ENCODE data around the gene KCNMA1.

The KCNMA1 gene

DNA sequence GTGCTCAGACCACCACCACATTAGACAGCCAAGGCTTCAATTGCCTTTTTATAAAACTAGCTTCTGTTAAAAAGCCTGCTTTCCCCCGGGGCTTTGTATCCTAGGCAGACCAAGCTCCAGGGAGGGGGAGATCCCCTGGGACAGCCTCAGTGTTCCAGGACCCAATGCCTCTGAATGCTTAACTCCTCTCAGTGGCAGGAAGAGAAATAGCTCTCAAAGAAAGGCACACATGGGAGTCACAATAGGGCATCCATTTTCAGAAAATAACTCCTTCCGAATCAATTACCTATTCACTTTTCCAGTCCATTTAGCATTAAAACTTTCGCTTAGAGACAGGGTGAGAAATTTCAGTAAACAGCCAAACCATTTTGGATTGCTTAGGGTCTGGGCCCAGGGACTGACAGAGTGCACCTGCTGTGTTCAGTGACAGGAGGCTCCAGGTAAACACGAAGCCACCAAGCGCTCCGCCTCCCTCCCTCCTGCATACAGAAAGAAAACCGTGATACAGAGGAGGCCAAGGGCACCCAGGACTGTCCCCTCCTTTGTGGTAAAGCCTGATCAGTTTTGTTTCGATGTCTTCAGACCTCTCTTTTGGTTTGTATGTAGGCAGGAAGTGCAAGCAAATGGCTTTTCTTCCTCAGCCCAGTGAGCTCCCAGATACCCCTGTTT lies 599.7 kb downstream of the KCNMA1 start:
- H3K4me3 ChIP-seq (ENCODE audit: low read length): no peak overlapping the region
- no peak for TF ChIP-seq ZNF274 (IDR thresholded peaks at IDR 0.05; ENCODE audit: low read depth, low read length)

DNA sequence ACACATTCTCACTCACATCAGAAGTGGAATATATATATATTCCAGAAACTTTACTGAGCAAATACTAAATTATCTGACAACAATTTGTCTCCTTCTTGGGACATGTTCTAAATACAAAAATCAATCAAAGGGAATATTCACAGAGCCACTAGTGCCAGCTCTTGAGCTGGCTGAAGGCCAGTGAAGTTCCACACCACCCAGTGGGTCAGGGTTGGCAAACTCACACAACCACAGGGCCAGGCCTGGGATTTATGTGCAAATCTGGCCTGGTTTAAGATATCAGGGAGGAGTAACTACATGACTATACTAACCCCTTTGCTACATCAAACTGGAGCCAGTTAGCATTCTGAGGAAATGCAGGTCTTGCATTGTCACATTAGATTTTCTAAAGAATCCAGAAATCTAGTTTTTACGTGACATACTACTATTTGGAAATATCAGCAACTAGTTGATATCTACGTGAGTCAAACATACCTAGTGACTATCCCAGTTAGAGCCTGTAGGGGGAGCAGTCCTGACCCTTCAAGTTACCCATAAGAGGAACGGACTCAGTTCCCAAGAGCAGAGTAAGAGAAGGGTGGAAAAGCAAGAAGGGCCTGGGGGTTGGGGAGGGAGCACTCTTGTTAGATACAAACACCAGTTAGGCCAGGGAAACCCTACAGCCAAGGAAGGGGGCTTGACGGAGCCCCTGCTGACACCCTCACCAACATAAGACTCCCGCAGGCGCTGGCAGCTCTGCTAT lies 600.4 kb downstream of the KCNMA1 start:
- no peak overlapping the region for H3K4me3 ChIP-seq (ENCODE audit: low read length)
- no peak for TF ChIP-seq ZNF274 (IDR thresholded peaks at IDR 0.05; ENCODE audit: low read depth, low read length)

DNA sequence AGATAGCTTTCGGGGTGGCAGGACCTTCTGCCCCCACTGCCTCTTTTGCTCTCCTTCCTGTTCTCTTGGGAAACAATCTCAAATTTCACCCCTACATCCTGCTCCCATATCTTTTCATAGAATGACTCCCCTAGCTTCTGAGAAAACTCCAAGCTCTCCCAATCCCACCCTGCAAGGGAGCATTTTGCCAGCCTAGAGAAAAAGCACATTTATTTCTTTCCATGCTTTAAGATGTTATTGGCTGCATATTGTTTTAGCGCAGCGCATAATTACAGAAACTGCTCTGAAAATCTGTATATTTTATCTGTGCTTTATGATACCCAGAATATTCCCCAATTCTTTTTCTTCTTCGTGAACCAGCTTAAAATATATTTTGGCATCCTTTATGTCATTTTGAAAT lies 601.3 kb downstream of the KCNMA1 start:
- TF ChIP-seq ZNF274 (IDR thresholded peaks at IDR 0.05; ENCODE audit: low read depth, low read length): no peak
- no peak overlapping the region for H3K4me3 ChIP-seq (ENCODE audit: low read length)

- TF ChIP-seq ZNF274 (IDR thresholded peaks at IDR 0.05; ENCODE audit: low read depth, low read length): no peak
- no peak overlapping the region for H3K4me3 ChIP-seq (ENCODE audit: low read length)
These were observed 602.8 kb downstream of the KCNMA1 start for GRCh38 chr10:77034795-77035194.

- no peak overlapping the region for H3K4me3 ChIP-seq (ENCODE audit: low read length)
- TF ChIP-seq ZNF274 (IDR thresholded peaks at IDR 0.05; ENCODE audit: low read depth, low read length): no peak
These were observed 603.4 kb downstream of the KCNMA1 start for GRCh38 chr10:77034240-77034639.

DNA sequence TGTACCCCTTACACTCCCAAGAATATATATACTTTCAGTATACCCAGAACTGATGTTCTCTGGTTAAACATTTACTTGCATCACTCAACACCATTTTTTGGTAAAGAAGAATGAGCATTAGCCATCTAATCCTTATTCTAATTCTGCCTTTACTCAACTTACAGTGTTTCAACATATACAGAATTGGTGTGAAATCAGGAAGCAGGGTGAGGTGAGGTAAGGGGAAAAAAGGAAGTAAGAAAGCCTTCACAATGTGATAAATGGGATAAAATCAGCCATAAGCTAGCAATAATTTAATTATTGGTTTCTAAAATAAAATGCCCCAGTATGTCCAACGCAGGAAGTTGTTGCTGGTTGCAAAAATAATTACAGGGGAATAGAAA lies 605.4 kb downstream of the KCNMA1 start:
- TF ChIP-seq ZNF274 (IDR thresholded peaks at IDR 0.05; ENCODE audit: low read depth, low read length): no peak
- H3K4me3 ChIP-seq (ENCODE audit: low read length): no peak overlapping the region

GRCh38 chr10:77031531-77032187 lies 605.9 kb downstream of the KCNMA1 start:
- no peak overlapping the region for H3K4me3 ChIP-seq (ENCODE audit: low read length)
- no peak for TF ChIP-seq ZNF274 (IDR thresholded peaks at IDR 0.05; ENCODE audit: low read depth, low read length)

DNA sequence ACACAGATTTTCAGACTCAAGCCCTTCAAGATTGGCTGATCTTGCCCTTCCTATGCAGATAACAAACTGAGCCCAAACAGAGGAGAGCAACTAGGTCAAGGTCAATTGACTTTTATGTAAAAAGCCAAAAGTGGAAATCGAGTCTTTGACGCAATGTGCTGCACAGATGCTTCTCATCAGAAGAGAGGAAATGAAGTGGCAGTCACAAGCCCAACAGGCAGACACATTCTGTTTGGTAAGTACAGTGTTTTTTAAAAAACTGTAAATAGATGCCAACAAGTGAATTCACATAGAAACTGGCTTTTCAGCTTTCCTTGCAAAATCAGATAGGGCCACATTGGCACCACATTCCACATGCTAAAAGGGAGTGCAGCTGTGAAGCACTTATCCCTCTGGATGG lies 606.6 kb downstream of the KCNMA1 start:
- H3K4me3 ChIP-seq (ENCODE audit: low read length): no peak overlapping the region
- no peak for TF ChIP-seq ZNF274 (IDR thresholded peaks at IDR 0.05; ENCODE audit: low read depth, low read length)

DNA sequence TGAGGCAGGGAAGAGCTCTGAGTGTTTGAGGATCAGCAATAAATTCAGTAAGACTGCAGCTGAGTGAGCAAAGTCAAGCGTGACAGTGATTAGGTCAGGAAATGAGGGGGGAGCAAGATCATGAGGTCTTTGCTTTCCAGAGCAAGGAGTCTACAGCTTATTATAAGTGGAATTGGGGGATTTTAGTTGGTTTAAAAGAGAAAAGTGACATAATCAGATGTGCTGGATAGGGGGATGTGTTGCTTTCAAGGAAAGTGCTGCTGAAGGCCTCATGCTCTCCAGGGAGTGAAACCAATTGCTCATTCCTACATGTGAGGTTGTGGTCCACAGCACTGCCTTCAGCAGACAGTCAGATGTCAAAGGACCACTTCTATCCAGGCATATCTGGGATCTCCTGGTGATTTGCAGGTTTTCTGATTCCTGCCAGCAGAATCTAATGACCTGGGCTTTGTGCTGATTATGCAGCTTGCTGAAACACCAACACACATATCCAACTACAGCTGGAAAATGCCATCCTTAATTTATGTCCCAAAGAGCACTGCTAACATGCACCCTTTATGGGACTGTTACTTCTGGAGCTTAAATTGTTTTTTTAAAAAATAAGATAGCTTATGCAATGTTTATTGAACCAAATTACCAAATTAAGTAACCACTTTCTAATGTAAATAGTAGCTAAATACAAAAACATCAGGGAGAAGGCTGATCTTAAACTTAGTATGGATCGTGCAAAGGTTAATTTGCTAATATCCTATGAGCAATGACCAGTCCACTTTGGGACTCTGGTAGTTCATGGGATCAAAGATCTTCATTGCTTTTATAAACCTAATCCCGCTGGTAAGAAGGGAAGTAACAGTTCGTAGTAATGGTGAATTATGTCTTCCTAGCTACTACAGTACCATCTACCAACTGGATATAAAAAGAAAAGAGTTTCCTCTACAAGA lies 607.6 kb downstream of the KCNMA1 start:
- H3K4me3 ChIP-seq (ENCODE audit: low read length): no peak overlapping the region
- TF ChIP-seq ZNF274 (IDR thresholded peaks at IDR 0.05; ENCODE audit: low read depth, low read length): no peak

GRCh38 chr10:77028042-77028441 lies 609.6 kb downstream of the KCNMA1 start:
- TF ChIP-seq ZNF274 (IDR thresholded peaks at IDR 0.05; ENCODE audit: low read depth, low read length): no peak
- no peak overlapping the region for H3K4me3 ChIP-seq (ENCODE audit: low read length)

GRCh38 chr10:77027576-77027975 lies 610.0 kb downstream of the KCNMA1 start:
- no peak overlapping the region for H3K4me3 ChIP-seq (ENCODE audit: low read length)
- TF ChIP-seq ZNF274 (IDR thresholded peaks at IDR 0.05; ENCODE audit: low read depth, low read length): no peak

GRCh38 chr10:77027141-77027540 lies 610.5 kb downstream of the KCNMA1 start:
- no peak for TF ChIP-seq ZNF274 (IDR thresholded peaks at IDR 0.05; ENCODE audit: low read depth, low read length)
- H3K4me3 ChIP-seq (ENCODE audit: low read length): no peak overlapping the region

- TF ChIP-seq ZNF274 (IDR thresholded peaks at IDR 0.05; ENCODE audit: low read depth, low read length): no peak
- H3K4me3 ChIP-seq (ENCODE audit: low read length): no peak overlapping the region
These were observed 611.5 kb downstream of the KCNMA1 start for GRCh38 chr10:77026148-77026547.

DNA sequence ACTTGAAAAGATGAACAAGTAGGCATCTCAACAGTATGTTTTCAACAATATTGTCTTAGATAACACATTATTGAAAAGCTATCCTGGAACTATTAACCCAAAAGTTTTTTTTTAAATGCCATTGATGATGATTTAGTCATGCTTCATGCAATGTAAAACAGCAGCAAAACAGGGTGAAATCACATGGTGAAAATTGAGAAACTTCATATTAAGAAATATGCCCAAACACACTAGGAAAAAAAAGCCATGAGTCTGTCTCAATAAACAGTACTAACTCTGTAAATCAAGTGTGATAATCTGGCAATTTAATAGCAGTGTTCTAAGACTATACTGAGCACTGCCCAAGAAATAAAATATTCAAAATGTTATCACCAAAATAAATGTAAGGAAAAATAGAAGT lies 613.1 kb downstream of the KCNMA1 start:
- no peak overlapping the region for H3K4me3 ChIP-seq (ENCODE audit: low read length)
- no peak for TF ChIP-seq ZNF274 (IDR thresholded peaks at IDR 0.05; ENCODE audit: low read depth, low read length)
